NCI-H82 (cell line): ENCODE measurements around the gene TFB1M.
"Not testable (repeated sequence)": the region's sequence is repeated elsewhere in the genome, so short reads cannot be mapped to it uniquely, and the experiment has no call there.

Experiments
- DNase-seq: peaks from one replicate; lab custom pipeline; 2025; lab: John Stamatoyannopoulos, UW

TFB1M gene

DNA sequence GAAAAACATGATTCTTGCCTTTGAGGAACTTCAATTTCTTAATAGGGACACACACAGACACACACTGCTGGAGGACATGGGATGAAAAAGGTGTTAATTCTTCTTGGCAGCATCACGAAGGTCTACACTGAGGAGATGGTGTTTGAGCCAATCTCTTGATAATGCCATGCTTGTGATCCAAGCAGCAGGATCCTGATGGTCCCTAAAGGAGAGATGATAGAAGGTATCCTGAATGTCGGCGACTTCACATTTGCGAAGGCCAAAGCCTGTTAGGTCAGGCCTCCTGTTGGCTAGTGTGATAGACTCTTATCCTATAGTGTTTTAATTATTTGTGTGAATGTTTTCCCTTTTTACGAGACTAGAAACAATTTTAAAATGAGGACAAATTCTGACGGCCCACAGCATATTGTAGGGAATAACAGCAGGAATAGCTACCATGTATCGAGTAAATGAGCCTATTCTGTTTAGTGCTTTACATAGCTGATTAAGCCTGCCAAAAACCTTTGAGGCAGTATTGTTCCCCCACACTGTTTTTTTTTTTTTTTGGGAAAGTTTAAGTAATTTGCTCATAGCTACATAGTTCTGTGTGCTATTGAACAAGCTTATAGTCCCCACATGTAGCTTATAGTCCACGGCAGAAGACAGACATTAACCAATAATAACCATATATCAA lies 15.3 kb upstream of the TFB1M start:
- no peak for DNase-seq

DNA sequence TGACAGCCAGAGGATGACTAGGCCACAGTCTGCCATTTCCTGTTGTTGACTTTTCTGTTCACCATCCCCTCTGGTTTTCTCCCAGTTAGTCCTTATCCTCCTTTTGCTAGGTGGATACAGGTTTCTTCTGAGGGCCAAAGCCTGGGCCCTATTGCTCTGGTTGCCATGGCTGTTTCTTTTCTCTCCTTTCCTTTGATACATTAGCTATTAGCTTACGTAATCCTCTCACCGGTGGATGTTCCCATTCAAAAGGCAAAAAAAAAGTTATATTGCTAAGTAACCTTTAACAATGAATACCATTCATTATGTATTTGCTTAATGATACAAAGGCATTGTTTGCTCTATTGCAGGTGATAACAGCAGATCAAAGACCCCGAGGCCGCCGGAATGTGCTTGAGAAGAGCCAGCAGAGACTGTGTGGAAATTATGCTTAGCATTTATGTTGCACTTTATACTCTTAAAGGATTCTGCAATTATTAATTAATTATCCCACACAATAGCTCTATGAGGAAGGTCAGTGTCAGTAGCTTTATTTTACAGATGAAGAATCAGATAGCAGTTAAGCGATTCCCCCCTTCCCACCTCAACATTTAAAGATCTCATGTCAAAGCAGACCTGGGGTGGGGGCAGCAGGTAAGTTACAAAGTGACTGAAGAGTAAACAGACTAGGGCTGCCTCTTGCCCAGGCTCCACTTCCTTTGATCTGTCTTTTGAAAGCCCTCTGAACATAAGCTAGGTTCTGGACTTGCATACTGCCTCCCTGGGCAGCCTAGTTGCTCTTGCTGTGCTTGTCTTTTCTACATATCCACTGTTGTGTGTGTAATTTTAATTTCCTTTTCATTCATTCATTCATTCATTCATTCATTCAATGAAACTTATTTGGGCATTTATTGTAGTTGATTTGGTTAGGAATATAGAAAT lies 14.5 kb upstream of the TFB1M start:
- no peak for DNase-seq

DNA sequence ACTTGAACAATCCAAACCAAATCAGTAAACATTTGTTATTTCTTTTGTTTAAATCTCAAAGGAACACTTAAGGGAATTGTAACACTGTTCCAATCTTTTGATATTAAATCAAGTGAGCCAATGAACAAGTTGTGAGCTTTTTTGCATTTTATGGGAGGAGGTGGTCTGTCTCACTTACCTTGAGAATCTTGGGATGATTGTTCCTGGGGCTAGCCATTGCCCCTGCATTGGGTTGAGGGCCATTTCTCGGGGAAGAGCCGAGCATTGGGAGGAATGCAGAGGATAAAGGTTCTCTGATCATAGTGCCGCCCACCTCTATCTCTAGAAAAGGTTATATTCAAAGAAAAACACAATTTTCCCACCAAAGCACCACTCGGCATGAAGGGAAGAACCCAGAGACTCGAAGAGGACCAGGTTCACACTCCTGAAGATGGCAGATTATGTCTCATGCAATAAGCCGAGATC lies 13.8 kb upstream of the TFB1M start:
- no peak for DNase-seq

DNA sequence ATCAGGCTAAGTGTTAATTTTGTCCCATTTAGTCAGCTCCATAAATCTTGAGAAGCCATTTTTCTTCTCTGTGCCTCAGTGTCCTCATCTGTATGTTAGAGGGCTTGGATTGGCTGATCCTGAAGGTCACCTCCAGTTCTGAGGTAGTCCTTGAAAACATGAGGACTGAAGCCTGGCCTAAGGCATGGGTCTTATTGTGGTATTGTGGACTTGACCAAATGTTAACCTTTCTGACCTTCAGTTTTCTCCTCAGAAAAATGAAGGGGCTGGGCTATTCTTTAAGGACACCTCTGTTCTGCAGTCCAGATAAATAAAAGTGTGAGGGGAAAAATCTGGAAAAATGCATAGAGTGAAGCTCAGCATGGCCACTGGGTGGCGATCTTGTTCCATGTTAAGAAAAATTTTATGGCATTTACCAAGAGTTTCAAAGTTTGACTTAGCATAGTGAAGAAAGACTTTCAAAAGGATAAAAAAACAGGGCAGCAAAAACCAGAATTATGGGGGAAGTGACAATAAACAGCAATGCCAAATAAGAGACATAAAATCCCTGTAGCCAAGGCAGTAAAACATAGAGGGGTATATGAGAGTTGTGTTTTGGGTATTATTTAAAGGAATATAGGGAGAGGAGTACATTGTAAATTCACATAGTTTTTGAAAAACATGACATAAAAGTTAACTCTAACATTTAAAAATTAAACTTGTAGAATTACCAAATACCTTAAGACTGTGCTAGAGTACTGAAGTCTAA lies 13.2 kb upstream of the TFB1M start:
- peak; percentile 79 for DNase-seq

DNA sequence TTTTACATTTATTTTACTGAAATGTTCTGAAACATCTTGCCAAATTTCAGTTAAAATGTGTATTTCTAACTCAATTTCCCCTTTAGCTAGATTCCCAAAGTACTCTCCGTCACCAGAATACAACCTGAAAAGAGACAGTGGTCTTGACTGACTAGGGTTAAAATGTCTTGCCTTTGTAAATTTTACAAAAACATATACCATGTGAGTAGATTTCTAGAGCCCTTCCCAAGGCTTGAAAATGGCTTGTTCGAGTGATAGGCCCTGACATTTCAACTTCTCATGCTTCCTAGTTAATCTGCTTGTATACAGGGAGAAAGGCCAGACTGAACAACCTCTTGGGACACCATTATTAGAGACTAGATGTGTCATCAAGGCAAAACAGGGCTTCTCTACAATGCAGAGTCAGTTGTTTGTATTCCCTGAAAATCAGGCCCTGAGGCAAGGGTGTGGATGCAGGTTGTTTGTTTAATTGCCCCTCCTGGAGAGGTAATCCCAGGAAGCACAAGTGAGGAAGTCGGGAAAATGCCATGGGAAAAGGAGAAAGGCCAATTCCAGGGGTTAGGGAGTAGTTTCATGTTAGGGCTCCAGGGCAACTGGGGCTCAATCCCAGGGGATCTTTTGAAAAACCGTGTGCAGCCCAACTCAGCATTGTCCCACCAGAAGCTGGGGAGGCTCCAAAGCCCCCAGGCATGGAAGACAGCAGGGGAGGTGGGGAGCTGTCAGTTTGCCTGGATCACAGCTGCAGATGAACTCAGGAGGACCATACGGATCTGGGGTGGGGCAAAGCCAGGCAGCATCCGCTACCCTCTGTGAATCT lies 11.6 kb upstream of the TFB1M start:
- no peak for DNase-seq

DNA sequence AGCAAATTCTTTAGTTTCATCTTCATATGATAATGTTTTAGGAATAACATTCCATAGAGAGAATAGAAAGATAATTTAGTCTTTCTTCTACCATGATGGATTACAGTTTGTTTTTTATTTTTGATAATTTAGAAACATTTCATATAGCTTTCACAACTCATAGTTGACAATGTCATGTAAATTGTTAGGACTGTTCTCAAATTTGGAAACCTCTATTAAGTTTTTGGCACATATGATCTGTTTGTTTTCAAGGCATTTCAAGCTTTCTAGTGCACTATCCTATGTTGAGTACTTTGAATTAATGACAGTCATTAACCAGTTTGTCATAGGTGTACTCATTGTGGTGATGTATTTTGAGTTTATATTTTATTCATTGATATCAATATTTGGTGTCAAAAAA lies 10.7 kb upstream of the TFB1M start:
- no peak for DNase-seq

DNA sequence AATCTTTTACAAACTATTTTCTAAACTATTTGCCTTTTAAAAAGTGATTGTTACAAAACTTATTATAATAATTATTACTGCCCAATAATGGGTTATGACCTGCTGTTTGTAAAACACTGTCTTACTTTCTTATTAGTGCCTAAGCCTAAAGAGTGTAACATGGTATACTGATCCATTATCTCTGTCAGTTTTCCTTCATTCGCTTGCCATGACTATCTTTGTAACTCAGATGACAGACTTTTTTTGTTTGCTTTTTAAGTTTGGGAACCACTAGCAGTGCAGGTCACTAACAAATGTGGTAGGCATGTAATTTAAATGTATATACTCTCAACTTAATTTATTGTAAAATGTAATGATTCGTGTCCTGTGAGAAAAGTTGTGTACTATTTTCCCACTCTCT lies 9.9 kb upstream of the TFB1M start:
- no peak for DNase-seq

DNA sequence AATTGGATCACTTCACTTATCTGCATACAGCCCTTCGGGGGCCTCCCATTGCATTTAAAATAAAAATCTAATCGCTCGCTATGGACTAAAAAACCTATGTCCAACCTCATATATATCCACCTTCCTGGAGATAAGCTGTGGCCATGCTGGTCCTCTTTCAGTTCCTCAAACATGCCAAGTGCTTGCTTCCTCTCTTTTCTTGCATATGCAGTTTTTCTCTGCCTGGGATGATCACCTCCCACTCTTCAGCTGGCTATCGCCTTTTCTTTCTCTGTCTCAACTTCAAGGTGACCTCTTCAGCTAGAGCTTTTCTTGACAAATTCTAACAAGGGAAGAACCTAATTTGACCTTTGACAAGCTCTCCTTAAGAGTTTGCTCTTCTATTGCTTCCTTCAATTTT lies 5.6 kb upstream of the TFB1M start:
- DNase-seq, result no peak

DNA sequence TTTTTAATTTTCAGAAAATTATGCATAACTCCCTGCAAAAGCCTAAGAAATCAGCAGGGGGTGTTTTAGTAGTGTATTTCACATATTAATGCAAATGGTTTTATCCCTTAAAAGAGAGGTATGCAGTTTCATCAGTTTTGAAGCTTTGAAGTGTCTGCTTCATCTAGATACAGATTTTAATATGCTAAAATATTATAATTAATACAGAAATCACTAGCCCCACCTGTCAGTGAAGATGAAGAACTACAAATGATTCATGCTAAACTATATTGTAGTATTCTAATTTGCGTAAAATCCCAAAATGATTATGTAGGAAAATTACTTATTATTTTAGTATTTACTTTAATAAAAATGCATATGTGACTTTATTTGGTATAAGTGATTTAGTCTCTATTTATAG lies 2.9 kb upstream of the TFB1M start:
- peak; percentile 31 for DNase-seq

DNA sequence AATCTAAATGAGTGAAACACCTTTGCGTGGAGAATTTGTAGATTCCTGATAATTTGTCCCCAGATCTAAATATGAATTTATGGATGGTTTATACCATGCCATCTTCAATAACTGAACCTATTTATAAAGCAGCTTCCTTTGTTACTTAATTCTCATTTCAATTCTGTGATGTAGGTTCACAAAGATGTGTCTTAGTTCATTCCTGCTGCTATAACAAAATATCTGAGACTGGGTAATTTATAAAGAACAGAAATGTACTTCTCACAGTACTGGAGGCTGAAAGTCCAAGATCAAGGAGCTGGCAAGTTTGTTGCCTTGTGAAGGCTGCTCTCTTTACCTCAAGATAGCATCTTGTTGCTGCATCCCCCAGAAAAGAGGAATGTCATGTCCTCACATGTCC lies 2.1 kb upstream of the TFB1M start:
- DNase-seq, result no peak

DNA sequence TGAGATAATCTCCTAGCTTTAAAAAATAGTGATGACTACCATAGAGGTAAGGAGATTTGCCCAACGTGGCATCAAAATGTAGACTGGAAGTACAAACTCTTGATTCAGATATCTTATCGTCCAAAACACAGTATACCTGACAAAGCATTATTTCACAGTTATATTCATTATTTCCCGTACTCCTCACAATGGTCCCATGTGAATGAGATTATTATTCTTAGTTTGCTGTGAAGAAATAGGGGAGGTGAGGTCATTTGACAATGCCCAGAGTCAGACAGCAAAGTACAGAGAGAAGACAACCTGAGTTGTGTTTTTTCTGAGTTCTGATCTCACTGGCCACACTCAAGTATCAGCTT lies 1.2 kb upstream of the TFB1M start:
- peak; percentile 24 for DNase-seq

DNA sequence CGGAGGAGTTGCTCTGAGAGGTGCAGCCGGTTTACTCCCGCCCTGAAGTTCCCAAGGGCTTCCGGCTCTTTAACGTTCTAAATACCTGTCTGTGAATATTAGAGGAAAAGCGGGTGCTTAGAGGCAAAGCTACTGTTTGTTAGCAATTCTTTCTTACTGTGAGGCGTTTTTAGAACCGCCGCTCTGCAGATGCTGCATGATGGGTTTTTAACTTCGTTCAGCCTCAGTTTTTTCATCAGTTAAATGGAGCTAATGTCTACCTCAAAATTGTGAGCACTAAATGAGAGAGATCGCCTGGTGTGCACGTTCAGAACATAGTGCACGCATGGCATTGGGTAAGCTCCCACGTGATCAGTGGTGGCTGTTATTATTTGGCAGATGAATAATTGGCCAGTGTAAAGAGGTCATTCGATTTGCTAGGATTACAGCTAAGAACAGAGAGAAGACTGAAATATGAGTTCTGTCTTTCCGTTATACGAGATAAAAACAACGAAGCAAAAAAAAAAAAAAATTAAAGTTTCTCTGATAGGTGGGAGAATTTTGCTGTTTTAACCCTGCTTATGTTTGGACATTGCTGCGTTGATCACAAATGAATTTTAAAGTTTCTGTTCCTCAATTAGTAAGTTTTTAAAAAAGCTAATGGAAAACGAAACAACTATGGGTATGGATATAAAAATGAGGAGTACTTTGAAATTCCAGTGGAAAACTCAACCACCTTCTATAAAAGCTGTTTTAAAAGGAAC lies 660 bp upstream of the TFB1M start:
- peak; percentile 96 for DNase-seq

DNA sequence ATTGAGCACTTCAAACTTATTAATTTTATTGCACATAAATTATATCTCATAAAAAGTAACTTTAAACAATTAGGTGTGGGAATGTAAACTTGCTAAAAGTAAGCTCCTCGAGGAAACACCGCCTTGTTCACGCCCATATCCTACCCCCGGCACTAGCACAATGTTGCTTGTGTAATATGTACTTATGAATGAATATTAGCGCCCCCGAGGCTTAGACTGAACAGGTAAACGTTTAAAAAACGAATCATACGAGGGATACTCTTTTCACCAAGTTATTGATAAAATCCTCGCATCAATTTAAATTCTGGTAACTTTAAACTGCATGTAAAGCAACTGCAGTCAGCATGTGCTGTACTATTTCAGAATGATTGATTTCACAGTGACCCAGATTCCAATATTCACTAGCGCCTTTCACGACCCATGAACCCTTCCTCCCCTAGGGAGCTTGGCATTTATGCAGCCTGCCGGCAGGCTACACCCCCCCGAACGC lies 637 bp downstream of the TFB1M start:
- DNase-seq, result peak; percentile 71

DNA sequence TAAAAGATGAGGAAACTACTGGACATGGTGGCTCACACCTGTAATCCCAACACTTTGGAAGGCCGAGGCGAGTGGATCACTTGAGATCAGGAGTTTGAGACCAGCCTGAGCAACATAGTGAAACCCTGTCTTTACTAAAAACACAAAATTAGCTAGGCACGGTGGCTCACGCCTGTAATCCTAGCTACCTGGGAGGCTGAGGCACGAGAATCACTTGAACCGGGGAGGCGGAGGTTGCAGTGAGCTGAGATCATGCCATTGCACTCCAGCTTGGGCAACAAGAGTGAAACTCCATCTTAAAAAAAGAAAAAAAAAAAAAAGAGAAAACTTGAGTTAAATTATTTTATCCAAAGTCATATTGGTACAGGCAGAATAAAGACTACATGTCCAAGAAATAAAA lies 1.3 kb downstream of the TFB1M start:
- not testable (repeated sequence) for DNase-seq

DNA sequence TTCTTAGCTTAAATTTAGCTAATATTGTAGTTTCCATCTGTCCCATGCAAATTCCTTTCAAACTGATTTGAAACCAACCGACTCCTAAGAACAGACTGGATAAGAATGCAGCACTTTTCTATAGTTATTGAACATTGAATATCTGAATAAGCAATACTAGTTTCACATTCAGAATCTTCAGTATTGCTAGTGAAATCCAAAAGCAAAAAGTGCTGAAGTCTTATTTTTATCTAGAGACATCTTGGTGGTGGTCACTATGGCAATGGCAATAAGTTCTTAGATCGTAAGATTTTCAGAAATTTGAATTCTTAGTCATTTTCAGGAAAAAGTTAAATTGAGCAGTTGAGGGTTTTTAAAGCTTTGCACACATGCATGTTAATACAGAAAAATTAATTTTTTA lies 2.7 kb downstream of the TFB1M start:
- DNase-seq, result no peak

DNA sequence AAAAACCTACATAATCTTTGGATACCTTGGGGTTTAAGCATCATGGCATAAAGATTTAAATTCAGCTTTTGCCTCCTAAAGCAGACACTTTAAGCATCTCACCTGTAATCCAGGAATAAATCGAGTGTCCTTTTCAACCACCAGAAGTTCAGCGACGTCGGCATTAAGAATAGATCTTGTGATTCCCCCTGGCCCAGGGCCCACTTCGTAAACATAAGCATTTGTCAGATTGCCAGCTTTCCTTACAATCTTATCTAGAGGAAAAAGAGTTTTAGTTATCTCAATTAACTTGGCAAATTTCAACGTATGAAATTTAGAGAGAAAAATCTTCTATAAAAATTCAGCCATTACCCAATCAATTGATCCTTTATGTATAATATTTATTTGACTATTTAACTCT lies 3.2 kb downstream of the TFB1M start:
- no peak for DNase-seq

DNA sequence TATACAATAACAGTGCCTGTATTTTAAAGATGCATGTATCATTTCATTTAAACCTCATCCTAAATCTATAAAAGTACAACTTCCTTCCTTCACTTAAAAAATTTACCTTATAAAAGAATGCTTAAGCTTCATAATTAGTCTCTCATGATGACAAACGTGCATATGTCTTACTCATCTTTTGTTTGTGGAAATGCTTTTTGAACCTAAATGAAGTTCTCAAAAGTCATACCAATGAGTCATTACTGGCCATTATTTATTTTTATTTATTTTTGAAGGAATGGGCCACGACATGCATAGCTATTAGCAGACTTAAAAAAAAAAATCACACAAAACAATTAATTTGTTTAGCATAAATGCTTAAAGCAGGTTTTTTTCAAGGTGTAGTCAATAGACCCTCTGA lies 3.7 kb downstream of the TFB1M start:
- no peak for DNase-seq

DNA sequence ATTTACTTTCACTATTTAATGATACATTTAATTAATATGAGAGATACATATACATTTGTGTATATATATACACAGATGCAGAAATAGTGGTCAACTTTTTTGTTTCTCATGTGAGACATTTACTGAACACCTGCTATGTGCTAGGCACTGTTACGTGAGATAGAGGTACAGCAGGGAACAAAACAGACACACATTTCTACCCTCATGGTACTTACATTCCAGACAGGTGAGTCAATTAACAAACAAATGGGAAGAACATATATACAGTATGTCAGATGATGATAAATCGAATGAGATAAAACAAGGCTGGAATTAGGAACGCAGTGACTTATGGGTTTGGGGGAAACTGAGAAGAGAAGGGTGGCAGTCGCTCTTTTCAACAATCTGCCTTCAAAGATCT lies 5.1 kb downstream of the TFB1M start:
- no peak for DNase-seq

DNA sequence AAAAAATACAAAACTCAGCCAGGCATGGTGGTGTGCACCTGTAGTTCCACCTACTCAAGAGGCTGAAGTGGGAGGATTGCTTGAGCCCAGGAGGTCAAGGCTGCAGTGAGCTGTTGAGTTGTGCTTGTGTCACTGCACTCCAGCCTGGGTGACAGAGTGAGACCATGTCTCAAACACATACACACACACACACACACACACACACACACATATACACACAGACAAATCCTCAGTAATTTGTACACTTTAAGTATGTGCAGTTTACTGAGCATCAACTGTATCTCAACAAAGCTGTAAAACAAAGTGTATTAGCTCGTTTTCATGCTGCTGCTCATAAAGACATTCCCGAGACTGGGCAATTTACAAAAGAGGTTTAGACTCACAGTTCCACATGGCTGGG lies 7.3 kb downstream of the TFB1M start:
- no peak for DNase-seq

DNA sequence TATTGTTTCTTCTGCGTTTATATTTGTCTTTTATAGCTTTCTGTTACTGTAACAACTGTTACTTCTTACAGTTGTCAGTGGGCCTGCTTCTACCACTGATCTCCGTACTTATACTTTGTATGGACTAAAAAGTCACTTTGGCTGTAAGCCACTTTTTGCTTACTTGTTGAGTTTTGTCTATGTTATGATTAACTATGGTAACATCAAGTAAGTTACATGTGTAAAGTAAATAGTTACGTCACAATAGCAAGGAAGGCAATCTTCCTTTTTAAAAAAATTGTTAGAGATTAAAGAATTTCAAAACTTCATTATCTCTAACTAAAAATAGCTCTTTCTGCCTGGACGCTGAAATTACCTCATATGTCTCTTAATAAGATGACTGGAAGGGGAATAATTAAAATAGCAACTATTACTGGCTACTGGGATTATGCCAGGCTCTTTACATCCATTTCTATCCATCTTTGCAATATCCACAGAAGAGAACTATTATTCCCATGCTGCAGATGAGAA lies 10.9 kb downstream of the TFB1M start:
- DNase-seq, result no peak

DNA sequence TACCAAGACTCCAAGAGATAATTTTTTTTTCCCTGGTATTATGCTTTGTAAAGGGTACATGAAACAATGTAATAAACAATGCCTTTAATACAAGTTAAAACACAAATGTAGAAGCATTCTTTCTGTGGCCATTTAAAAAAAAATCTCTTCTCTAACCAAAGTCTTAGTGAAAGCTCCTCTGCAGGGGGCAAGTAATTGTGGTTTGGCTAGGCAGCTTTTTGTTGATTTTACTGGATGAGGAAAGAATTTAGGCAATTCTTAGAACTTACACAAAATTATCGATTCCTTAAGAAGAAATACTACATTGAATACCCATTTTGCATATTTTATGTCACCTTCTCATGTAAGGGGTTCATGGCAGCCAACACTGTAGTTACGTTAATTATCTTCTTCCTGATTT lies 12.4 kb downstream of the TFB1M start:
- DNase-seq, result no peak
